D341Med (cell line): ENCODE measurements around the gene KRT35.
A peak's percentile ranks its signal among the peaks of the same experiment; 100 is the strongest.

ENCODE experiments used
- DNase-seq: peaks from one replicate; pipeline ENCODE4 v3.0.0; 2012; ENCODE audit warnings: low spot score

Gene KRT35

DNA sequence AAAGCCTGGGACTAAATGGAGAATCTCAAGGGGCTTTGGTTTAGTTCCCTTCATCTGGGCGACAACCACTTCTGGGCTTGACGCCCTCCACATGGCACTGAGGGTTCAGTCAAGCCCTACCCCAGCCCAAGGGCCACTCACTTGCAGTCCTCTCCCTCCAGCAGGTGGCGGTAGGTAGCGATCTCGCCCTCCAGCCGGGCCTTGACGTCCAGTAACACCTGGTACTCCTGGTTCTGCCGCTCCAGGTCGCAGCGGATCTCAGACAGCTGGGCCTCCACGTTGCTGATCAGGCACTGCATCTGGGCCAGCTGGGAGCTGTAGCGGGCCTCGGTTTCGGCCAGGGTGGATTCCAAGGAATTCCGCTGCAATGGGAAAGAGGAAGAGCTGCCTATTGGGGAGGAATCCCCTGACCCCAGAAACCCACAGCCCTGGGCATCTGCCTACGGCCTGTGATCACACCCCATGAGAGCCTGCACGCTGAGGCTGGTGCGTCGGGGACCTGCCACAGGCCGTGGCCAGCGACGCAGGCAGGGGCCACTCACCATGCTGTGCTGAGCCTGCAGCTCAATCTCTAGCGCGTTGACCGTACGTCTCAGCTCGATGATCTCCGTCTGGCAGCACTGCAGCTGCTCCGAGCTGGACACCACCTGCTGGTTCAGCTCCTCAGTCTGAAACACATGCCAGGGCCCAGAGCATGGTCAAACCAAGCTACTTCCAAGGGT lies 6.0 kb upstream of the KRT35 start:
- DNase-seq, result peak; percentile 72

DNA sequence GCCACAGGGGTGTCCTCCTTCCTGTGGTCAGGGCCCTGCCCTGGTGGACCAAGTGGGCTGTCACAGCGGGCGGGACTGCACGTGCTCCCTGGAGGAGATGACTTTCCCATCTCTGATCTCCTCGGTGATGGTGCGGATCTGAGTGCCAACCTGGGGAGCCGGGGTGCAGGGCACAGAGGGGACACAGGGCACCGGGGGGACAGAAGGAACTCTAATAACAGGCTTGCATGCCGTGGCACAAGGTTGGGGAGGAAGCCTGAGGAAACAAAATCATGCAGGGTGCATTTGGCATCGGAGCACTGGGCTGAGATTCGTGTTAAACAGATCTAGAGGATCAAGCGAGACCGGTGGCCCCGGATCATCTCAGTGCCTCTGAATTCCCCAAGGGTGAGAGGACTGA lies 5.4 kb upstream of the KRT35 start:
- DNase-seq, result no peak

- no peak for DNase-seq
Measured at GRCh38 chr17:41484920-41485904, 4.3 kb upstream of the KRT35 start.

DNA sequence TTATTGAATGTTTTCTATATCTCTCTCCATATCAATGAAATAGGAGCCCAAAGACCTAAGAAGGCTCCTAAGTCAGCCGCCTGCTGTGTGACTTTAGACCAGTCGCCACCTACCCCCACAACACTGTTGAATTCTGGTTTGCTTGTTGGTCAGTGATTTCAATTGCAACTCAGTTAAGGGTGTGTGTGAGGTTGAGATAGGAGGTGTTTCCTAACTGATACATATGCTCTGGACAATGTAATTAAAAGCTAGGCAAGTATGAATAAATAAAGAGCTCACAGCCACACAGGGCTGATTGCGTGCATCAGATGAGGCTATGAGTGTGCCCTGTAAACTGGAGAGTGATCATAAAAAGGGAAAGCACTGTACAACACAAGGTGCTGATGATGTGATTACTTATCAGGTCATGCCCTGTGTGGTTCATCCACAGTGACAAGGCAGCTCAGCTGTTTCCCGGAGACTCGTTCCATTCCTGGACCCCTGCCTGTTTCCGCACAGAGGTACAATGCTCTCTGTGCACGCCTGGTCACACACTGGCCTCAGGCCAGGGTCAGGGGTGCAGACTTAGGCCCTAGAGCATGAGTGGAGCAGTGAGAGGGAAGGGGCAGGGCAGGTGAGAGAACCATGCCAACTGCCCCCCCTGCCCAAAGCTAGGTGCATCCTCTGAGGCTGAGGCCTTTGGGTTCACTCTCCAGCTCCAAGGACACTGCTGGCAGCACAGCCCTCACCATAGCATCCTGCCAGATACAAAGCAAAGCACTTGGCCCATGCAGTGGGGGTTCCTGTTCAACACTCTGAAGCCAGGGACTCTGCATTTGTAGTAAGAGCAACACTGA lies 3.3 kb upstream of the KRT35 start:
- no peak for DNase-seq

DNA sequence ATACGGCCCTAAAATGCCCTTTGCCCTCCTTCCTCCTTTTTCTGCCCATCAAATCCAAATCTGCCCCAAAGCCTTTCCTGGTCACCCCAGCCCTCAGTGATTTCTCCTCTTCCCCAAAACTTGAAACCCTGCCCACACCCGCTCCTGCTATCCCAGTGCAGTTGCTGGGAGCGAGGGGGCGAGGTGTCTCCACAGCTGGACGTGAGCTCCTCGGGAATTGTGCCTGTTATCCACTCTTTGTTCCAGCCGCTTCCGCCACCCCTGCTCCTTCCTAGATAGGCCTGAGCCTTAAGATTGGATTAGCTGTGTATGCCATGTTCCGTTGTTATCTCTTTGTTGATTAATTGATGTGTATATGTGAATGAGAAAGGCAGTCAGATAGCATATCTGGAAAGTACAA lies 2.6 kb upstream of the KRT35 start:
- no peak for DNase-seq

DNA sequence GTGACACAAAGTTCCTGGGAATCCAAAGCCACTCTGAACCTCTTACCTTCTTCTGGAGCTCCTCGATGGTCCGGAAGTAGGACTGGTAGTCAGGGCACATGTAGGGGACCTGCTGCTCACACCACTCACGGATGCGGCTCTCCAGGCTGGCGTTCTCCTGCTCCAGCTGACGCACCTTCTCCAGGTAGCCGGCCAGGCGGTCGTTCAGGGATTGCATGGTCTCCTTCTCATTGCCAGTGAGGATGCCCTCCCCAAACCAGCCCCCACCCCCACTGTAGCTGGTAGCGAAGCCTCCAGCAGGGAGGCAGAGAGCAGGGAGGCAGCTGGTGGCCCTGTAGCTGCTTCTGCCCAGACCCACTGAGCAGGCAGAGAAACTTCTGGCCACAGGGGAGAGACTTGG lies 370 bp downstream of the KRT35 start:
- DNase-seq, result no peak

GRCh38 chr17:41480136-41480535 lies 815 bp downstream of the KRT35 start:
- DNase-seq, result no peak

DNA sequence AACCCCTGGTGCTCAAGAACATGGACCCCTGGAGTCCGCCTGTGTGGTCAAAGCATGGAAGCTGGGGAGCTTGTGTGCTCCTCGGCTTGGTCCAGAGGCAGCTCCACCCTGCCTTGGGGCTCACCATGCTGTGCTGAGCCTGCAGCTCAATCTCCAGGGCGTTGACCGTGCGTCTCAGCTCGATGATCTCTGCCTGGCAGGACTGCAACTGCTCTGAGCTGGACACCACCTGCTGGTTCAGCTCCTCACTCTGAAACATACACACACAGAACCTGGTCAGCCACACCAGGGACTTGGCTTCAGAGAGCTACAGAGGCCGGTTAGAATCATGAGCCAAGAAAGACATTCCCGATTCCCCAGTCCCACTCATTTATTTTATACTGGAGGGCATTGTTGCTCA lies 2.7 kb downstream of the KRT35 start:
- DNase-seq, result no peak

DNA sequence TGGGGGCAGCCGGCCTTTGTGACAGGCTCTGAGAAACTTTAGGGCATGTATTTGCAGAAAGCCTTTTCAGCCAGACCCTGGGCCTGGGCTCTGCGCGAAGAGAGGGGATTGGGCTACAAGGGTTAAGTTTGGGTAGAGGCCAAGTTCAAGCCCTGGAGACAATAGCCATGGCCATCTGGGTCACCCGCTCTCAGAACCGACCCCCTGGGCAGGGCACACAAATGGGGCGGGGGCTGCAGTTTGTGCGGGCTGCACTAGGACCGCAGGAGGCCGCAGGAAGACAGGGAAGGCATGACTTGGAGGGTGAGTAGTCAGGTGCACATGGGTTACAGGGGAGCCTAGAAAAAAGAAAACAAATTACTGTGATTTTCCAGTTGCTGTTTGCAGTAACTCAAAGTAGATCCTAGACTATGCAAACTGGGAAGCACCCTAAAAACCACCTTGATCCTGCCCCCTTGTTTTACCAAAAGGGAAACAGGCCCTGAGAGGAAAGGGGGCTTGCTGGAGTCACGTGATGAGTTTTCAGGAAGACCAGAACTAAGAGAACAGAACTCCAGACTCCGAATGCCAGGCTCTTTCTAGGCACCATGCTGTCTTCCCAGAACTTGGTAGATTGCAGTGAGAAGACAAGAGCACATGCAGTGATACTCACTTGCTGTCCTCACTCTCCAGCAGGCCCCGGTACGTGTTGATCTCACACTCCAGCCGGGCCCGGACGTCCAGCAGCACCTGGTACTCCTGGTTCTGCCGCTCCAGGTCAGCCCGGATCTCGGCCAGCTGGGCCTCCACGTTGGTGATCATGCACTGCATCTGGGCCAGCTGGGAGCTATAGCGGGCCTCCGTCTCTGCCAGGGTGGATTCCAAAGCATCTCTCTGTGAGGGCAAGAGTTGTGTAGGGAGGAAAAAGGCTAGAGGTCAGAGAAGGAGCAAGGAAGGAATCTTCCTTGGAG lies 3.8 kb downstream of the KRT35 start:
- no peak for DNase-seq

DNA sequence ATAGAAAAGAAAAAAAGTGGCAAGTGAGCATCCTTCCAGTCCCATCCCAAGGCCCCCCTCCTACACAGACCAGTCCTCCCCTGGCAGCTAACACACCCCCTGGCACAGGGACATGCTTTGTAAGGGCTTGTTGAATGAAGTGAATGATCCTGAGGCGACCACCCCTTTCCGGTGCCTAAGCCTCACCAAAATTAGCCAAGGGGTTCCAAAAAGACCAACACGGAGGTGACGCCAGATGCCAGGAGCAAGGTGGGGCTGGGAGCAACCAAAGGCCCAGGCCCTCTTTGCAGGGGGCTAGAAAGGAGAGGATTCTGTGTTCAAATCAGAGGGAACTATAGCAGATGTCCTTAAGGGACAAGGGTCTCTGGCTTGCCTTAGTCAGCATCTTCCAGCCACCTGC lies 5.5 kb downstream of the KRT35 start:
- DNase-seq, result no peak

- DNase-seq, result no peak
Measured at GRCh38 chr17:41474863-41475262, 6.1 kb downstream of the KRT35 start.

DNA sequence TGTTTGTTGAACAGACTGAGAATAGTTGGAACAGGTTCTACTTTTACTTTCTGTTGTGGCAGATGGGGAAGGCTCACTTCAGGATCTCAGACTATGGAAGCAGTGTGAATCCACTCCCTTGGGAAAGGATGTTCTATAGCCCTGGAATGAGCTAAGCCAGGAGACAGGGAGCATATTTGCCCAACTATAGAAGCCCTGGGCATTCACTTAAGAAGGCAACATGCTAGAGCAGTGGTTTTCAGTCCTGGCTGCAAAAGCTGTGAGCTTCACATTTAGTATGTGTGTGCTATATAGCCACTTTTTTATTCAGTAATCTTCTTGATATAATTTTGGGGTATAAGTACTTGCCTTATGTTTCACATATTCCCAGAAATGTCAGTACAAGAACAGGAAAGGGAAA lies 12.6 kb downstream of the KRT35 start:
- no peak for DNase-seq

DNA sequence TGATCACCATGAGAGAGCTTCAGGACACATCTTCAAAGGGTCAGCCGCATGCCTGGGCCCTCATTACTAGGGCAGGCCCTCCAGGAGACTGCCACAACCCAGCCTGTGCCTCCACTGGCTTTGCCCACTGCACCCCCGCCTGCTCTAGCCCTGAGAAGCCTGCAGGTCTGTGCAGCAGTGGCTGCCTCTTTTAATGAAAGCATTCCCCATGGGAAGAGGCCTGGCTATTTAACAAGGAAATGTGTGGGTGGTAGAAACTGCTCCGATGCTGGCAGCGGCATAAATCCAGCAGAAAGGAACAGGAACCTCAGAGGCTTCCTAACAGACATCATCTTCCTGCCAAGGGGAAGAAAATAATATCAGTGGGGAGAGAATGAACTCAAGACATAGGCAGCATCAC lies 13.4 kb downstream of the KRT35 start:
- DNase-seq, result no peak

DNA sequence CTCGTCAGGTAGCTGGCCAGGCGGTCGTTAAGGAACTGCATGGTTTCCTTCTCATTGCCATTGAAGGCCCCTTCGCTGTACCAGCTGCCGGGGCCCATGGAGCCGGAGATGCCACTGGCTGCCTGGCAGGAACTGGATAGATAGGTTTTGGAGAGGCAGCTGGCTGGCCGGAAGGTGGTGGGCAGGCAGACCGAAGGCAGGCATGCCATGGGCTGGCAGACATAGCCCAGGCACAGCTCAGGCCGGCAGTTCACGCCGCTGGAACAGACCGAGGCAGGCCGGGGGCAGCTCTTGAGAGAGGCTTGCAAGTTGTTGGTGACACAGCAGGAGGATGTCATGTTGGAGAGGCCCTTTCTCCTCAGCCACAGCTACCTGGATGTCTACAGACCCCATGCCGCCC lies 14.0 kb downstream of the KRT35 start, which contains the start of gene KRT32:
Gene KRT32, minus strand, starts transcription at position 399 of the 400 bp plus-strand sequence. Its CDS starts 61 bp downstream, at position 338.
- DNase-seq, result no peak

DNA sequence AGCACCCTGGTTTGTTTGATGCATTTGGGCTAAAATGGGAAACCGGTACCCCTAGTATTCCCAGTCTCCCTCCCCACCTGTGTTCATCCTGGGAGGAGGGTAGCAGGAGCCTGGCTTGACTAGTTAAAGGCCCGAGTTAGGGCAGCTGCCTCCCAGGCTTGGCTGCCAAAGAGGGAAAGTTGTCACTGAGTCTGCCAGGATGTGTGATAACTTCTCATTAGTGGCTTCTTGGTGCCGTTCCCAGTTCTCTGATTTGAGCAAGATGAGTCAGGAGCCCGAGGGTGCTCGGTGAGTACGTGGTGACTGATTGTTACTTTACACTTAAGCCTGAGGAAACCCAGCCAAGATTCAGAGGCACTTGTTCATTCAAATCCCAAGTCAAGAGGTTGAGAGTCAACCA lies 16.3 kb downstream of the KRT35 start:
- no peak for DNase-seq

DNA sequence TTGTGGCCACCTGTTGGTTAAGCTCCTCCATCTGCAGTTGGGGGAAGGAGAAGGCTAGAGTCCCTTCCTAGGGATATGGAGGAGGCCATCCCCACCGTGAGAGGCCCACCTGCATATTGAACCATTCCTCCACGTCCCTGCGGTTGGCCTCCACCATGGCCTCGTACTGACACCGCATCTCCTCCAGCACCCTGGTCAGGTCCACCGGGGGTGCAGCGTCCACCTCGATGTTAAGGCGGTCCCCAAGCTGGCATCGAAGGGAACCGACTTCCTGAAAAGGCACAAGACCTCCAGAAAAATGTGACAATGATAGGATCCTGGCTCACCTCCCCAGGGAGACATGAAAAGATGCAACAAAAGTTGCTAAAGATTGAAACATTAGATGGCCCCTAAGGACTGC lies 16.8 kb downstream of the KRT35 start:
- DNase-seq, result no peak

DNA sequence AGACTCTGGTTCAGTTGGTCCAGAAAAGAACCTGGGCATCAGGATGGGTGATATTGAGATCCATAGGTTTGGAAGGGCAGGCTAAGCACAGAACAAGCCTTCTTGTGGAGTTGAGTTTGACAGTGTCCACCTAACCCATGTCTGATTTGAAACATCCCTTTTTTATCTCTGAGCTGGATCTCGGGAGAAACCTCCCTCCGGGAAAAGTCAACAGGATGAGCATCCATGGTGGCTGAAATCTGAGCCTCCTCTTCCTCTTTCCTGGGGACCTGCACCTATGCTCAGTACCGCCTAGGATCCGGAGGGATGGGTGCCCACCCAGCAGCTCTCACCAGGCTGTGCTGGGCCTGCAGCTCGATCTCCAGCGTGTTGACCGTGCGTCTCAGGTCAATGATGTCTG lies 17.2 kb downstream of the KRT35 start:
- no peak for DNase-seq

GRCh38 chr17:41462705-41463104 lies 18.2 kb downstream of the KRT35 start:
- DNase-seq, result no peak

DNA sequence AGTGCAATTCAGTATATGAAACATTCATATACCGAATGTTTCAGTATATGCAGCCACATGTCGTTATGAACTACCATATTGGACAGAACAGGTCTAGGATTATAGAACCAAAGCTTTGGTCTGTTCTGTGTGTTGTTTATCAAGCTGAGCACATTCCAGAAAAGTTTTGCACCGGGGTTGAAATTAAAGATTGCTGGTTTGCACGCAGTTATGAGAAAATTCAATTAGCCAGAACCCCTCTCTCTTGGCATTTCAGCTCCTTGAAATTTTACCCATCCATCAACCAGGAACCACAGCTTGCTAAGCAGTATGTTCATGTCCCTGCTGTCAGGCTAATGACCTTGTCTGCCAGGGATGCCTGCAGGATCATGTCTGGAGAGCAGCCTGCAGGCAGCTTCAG lies 23.3 kb downstream of the KRT35 start:
- no peak for DNase-seq

GRCh38 chr17:41456204-41456603 lies 24.7 kb downstream of the KRT35 start:
- no peak for DNase-seq

DNA sequence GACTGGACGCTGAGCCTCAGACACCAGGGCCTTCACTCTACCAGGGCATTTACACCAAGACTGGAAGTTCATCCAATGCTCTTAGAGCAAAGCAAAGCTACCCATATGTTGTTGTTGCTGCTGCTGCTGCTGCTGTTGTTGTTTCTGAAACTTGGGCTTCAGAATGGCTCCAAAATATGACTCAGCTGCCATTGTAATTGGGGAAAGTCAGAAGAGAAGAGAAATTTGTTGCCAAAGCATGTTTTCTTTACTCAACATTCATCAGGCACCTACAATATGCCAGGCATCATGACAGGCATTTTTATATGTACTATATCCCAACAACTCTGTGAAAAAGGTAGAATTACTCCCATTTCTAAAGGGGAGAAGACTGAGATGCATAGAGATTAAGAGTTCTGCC lies 25.7 kb downstream of the KRT35 start:
- no peak for DNase-seq
